Frontal cortex (tissue), 4 donors: Measurements from ENCODE around the gene PNLIPRP2. TPM values are rescaled to one million over a fixed set of nuclear protein-coding genes. Genes with fewer than 3 reads are reported as not detected.
A peak's percentile ranks its signal among the peaks of the same experiment; 100 is the strongest.

Experiments used
- DNase-seq, 2 donors: peaks; one replicate each; pipeline ENCODE4 v3.0.0; 2012; ENCODE audit warnings: low spot score in 2 of 2
- FAIRE-seq: peaks from 2 replicates; lab custom pipeline; 2012; peaks lifted over from hg19 to GRCh38; lab: Jason Lieb, UNC
- total RNA-seq: library from RNA; depleted of rRNA; stranded (reverse); fragments of >200 nt; gene quantifications from one replicate; pipeline ENCODE4 v1.2.3, GENCODE V29; 2014
- donor health status: control.
- donor health status: control.
- donor health status: control.

PNLIPRP2 gene
- total RNA-seq, 1 donor from 2014 or later = not detected

- DNase-seq = no peak
- no peak for FAIRE-seq
These were observed 10.2 kb upstream of the PNLIPRP2 start for GRCh38 chr10:116610443-116611152.

- DNase-seq = no peak
- no peak for FAIRE-seq
These were observed 9.6 kb upstream of the PNLIPRP2 start for GRCh38 chr10:116611153-116611545.

DNA sequence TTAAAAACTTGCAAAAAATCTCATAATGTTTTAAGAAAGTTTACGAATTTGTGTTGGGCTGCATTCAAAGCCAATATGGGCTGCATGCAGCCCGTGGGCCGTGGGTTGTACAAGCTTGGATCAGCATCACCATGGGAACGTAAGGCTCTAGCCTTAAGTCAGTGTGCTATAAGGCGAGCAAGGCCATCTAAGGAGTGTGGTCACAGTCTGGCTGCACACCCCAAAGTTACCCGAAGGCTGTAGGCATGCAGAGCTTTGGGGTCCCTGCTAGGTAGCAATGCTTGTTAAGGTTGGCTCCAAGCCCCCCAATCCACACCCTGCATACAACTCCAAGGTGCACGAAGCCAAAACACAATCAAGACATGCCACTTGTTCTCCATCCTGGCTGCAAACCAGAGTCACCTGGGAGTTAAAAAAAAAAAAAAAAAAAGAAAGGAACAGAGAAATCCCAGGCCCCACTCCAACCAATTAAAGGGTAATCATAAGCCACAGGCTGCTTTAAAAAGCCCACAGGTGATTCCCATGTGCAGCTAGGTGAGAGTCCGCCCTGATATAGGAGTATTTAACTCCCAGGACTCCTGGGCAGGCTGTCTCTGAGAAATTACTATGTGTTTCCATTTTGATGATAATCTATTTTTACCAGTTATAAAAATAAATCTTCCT is 8.5 kb upstream of the PNLIPRP2 start:
- DNase-seq (no peak), FAIRE-seq (no peak)

DNA sequence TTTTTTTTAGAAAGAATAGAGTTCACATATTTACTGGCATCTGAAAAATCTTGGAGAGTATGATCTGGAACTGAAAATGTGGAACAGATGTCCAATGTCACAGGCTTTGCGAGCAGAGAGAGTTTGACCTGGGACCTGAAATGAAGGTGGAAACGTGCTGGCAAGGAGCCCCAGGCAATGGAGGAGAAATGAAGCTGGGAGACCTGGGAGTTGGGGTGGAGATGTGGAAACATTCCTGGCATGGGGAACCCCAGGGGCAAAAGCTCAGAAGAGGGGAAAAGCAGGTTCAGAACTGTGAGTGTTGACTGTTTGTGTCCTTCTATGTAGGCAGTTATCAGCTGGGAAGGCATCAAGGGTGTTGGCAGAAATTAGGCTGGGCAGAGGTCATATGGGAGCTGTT is 7.3 kb upstream of the PNLIPRP2 start:
- no peak for FAIRE-seq

DNA sequence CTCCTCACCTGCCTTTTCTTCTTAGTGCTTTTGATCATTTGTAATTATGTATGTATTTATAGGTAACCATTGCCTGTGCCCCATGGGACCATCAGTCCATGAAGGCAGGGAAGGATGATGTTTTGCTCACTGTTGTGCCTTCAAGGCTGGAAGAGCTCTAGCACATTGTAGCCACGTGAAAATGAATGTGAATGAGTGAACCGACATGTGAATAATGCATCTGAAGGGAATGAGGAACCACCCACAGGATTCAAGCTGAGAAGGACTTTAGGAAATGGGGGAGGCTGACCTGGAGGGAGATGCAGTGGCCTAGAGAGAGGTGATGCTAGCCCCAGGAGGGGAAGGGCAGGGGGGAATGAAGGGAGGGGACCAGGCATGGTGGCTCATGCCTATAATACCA is 6.0 kb upstream of the PNLIPRP2 start:
- DNase-seq (no peak), FAIRE-seq (no peak)

More for the DNA sequence above, 7.3 kb upstream of the PNLIPRP2 start:
- DNase-seq = no peak

DNA sequence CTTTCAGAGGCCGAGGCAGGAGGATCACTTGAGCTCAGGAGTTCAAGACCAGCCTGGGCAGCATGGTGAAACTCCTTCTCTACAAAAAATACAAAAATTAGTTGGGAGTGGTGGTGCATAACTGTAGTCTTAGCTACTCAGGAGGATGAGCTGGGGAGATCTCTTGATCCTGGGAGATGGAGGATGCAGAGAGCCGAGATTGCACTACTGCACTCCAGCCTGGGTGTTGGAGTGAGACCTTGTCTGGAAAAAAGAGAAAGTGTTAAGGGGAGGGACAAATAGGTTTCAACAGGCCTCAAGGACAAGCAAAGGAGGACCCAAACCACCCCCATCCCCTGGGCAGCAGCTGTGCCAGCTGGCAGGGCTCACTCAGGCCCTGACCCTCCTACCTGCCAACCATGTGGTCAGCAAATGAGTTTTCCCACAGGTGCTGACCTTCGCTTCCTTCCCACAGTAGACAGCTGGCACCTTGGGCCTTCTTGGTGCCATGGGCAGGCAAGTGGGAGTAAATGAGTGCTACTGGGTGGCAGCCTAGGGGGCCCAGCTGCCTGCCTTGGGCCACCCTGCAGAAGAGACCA is 5.5 kb upstream of the PNLIPRP2 start:
- FAIRE-seq (no peak), DNase-seq (no peak)

DNA sequence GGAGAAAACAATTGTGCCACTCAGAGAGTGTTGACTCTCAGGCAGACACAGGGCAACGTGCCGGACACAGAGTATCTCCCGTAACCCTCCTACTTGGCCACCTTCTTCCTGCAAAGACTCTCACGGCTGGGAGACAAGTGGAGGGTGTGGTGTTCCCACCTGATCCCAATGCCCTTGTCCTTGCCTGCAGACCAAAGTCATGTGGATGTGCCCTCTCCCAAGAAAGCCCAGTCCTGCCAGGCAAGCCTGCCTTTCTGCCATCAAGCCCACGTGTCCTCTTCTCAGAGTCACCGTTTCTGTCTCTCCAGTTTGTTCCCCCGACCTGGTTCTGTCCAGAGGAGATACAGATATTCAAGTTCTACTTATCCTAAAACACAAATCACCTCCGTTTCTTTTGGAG is 723 bp downstream of the PNLIPRP2 start:
- DNase-seq = no peak
- FAIRE-seq = no peak

GRCh38 chr10:116621934-116622655 is 1.3 kb downstream of the PNLIPRP2 start:
- no peak for DNase-seq
- no peak for FAIRE-seq

- DNase-seq = no peak
These were observed 5.1 kb downstream of the PNLIPRP2 start for GRCh38 chr10:116625845-116626244.

GRCh38 chr10:116626815-116627214 is 6.1 kb downstream of the PNLIPRP2 start:
- FAIRE-seq (no peak), DNase-seq (no peak)

More at GRCh38 chr10:116625845-116626244, 5.1 kb downstream of the PNLIPRP2 start:
- no peak for FAIRE-seq

- no peak for FAIRE-seq
These were observed 6.7 kb downstream of the PNLIPRP2 start for GRCh38 chr10:116627386-116627933.

DNA sequence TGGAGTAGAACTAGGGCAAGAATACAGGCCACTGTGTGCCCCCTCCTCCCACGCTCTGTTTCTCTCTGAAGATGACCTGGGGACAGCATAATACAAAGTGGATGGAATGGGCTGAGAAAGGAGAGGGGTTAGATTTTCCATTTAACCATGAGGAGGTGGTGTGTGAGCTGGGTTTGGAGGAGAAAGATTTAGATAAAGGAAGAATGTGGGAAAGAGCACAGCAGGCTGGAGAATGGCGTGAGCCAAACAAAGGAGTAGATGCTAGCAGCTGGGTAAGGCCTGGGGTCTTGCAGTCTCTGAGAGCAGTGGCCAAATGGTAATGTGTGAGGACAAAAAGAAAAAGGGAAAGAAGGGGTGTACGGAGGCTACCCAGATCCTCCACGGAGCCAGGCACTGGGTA is 8.6 kb downstream of the PNLIPRP2 start:
- no peak for DNase-seq
- no peak for FAIRE-seq

More at GRCh38 chr10:116627386-116627933, 6.7 kb downstream of the PNLIPRP2 start:
- peak; percentile 52 to 55 for DNase-seq

- DNase-seq (no peak), FAIRE-seq (no peak)
These were observed 9.3 kb downstream of the PNLIPRP2 start for GRCh38 chr10:116630020-116630419.

DNA sequence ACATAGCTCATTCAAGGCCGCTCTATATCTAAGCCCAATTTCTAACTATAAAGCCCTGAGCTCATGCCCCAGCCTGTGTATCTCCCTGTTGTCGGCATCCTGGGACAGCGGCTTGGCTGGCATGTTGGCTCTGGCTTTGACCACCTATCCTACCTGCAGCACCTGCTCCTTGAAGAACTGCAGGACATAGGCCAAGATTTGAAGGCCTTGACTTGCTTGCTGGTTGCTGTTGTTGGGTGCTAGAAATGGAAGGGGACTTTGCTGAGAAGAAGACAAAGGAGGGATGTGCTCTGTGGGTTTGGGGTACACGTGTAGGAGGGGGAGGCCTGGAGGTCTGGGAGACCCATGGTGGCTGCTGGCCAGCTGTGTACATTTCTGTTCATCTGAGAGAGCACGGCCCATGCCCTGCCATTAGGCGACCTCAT is 11.1 kb downstream of the PNLIPRP2 start:
- FAIRE-seq (no peak), DNase-seq (no peak)

DNA sequence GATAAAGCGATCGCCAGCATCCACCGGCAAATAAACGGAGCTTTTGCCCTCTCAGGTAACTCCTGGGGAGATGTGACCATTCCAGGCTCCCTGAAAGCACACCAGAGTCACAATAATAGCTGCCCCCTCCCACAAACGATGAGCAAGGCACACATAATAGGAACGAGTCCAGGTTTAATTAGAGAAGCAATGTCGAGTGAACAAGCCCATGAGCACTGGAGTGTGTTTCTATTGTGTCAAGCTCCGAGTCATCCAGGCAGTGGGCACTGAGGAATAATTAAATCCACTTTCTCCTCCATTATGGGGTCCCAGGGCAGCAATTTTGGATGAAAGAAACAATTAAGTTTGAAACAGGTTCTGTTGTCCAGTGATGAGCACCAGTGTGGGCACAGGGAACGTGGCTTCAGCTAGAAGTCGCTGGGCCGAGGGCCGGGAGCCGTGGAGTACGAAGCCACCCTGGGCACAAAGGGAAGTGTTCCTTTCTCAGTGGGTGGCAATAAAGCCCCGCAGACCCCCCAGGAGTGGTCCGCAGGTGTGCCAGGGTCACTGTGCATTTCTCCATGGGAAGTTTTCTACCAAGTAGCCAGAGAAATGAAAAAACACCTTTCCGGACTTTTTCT is 12.0 kb downstream of the PNLIPRP2 start:
- FAIRE-seq (no peak), DNase-seq (no peak)

- DNase-seq = no peak
- no peak for FAIRE-seq
These were observed 12.5 kb downstream of the PNLIPRP2 start for GRCh38 chr10:116633216-116633600.

GRCh38 chr10:116634126-116634975 is 13.6 kb downstream of the PNLIPRP2 start:
- FAIRE-seq (no peak), DNase-seq (no peak)

GRCh38 chr10:116636385-116636784 is 15.6 kb downstream of the PNLIPRP2 start:
- FAIRE-seq (no peak), DNase-seq (no peak)

DNA sequence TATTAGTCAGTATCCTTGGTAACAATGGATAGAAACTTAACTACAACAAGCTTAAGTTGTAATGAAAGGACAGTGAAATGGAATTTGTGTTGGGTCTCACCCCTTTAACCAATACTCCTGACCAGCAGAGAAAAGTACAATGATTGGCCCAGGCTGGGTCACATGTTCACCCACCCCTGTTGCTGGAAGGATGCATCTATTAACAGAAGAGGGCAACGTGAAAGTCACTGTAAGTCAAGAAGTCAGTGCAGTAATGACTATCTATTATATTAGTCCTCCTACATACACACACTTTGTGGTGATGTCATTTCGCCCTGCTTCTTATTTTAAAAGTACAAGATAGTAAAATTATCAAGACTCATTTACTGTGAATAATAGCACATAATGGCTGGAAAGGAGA is 16.2 kb downstream of the PNLIPRP2 start:
- FAIRE-seq = no peak

More for the DNA sequence above, 16.2 kb downstream of the PNLIPRP2 start:
- no peak for DNase-seq
